Endodermal cell (in vitro differentiated cells): ENCODE measurements around the gene NUPR1. TPM values are rescaled to one million over a fixed set of nuclear protein-coding genes. Genes with fewer than 3 reads are reported as not detected.
A peak's percentile ranks its signal among the peaks of the same experiment; 100 is the strongest.
"Not testable (repeated sequence)": the region's sequence is repeated elsewhere in the genome, so short reads cannot be mapped to it uniquely, and the experiment has no call there.

Experiments
- DNase-seq: peaks from one replicate; pipeline ENCODE4 v3.0.0-alpha.2; 2017
- H3K27ac ChIP-seq: 2 replicates; pipeline ENCODE4 v1.5.1; 2013; ENCODE audit warnings: mild to moderate bottlenecking, low read depth, low read length, moderate library complexity
- H3K27me3 ChIP-seq: 2 replicates; pipeline ENCODE4 v1.6.1; 2013; ENCODE audit warnings: mild to moderate bottlenecking, low read length, moderate library complexity; ENCODE audit not compliant: insufficient read depth, control insufficient read depth, poor library complexity, severe bottlenecking
- H3K36me3 ChIP-seq: 2 replicates; pipeline ENCODE4 v1.7.0; 2013; ENCODE audit warnings: mild to moderate bottlenecking, low read length, moderate library complexity; ENCODE audit not compliant: control insufficient read depth, insufficient read depth
- H3K4me1 ChIP-seq: one replicate; pipeline ENCODE4 v1.7.0; 2013; ENCODE audit warnings: low read length; ENCODE audit not compliant: control insufficient read depth, insufficient read depth
- H3K4me3 ChIP-seq: 2 replicates; pipeline ENCODE4 v1.5.1; 2013; ENCODE audit warnings: mild to moderate bottlenecking, low read length, moderate library complexity
- H3K9ac ChIP-seq: 2 replicates; pipeline ENCODE4 v1.6.1; 2013; ENCODE audit warnings: mild to moderate bottlenecking, low read length, moderate library complexity; ENCODE audit not compliant: poor library complexity, severe bottlenecking; ENCODE audit errors: extremely low read depth
- H3K9me3 ChIP-seq: 2 replicates; pipeline ENCODE4 v1.6.1; 2013; ENCODE audit warnings: mild to moderate bottlenecking, low read length, moderate library complexity; ENCODE audit not compliant: control insufficient read depth
- H3K27ac Mint-ChIP-seq: 2 replicates; pipeline ENCODE4 v1.8.0; 2020; ENCODE audit warnings: mixed read lengths
- H3K27me3 Mint-ChIP-seq: 2 replicates; pipeline ENCODE4 v1.8.0; 2021; ENCODE audit warnings: mild to moderate bottlenecking, mixed read lengths; ENCODE audit not compliant: insufficient read depth
- H3K36me3 Mint-ChIP-seq: 2 replicates; pipeline ENCODE4 v1.8.0; 2020; ENCODE audit warnings: low read depth, mixed read lengths
- H3K4me1 Mint-ChIP-seq: 2 replicates; pipeline ENCODE4 v1.8.0; 2020; ENCODE audit warnings: mixed read lengths
- H3K4me3 Mint-ChIP-seq: 2 replicates; pipeline ENCODE4 v1.8.0; 2020; ENCODE audit warnings: mild to moderate bottlenecking, moderate library complexity, mixed read lengths
- H3K9me3 Mint-ChIP-seq: 2 replicates; pipeline ENCODE4 v1.8.0; 2020; ENCODE audit warnings: mild to moderate bottlenecking, mixed read lengths
- WGBS, 2 experiments: methylation state at CpG; one replicate each; pipeline versions ENCODE4 v1.1.5 to v1.1.7; 2013; ENCODE audit warnings: missing lambda C conversion rate in 2 of 2, mixed read lengths in 1 of 2; ENCODE audit not compliant: insufficient coverage in 1 of 2, insufficient read length in 1 of 2; 5-methylcytosine and 5-hydroxymethylcytosine counted together
- total RNA-seq, 2 donors: library from RNA; stranded (reverse); fragmentation: NEBNext Ultra II Directional in 1 of 2; extraction: Animal tissue kit (Norgen Biotek cat#: 25700) in 1 of 2; gene quantifications; 2 replicates in 1 of 2; 3 replicates in 1 of 2; pipeline ENCODE4 v1.2.1, GENCODE V29; 2021
- TF ChIP-seq, protein P1 (sequence below): fragments of 200-600 bp; sonication (generic); conservative IDR thresholded peaks from 2 replicates; pipeline ENCODE4 v1.5.0; 2021; ENCODE audit warnings: antibody characterized with exemption, mild to moderate bottlenecking

Gene NUPR1
- total RNA-seq, 2 donors from 2014 or later, result not detected

DNA sequence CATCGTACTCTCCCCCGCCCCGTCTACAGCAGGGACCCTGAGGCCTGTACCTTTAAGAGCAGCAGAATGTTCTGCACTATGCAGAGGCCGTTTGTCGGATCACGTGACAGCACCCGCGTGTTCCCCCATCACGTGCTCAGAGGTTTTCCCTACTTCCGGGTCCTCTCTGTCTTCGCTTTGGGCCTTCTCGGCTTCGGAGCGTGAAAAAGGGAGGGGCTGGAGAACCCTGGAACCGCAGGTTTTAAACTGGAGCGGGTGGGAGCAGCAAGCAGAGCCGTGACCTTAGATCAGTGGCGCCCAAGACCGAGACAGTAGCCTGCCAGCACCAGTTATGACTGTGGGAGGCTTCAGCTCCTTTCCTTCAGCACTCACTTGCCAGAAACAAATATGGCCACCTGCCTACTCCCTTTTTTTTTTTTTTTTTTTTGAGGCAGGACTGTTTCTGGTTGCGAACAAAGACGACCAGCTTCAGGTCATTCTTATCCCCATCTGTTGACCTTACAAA lies 46.8 kb downstream of the NUPR1 start, which contains the start of gene CLN3:
Gene CLN3 (minus strand): TSS at position 105 of the 505 bp plus-strand sequence. CDS start 315 bp downstream, outside the sequence.
- H3K9me3 ChIP-seq, result no peaks in the 10 kb centered on the region
- peak within 1 kb of the TSS; percentile 93 for H3K4me3 ChIP-seq
- H3K4me3 Mint-ChIP-seq, result peak within 1 kb of the TSS; percentile 93
- peak within 1 kb of the TSS; percentile 93 for H3K27ac ChIP-seq
- no peaks in the 10 kb centered on the region for H3K27me3 ChIP-seq
- DNase-seq, result peak; percentile 96
- H3K36me3 ChIP-seq, result no peaks in the 10 kb centered on the region
- no peaks in the 10 kb centered on the region for H3K4me1 Mint-ChIP-seq
- peak within 1 kb of the TSS; percentile 100 for H3K27ac Mint-ChIP-seq
- H3K4me1 ChIP-seq, result no peaks in the 10 kb centered on the region
- TF ChIP-seq, protein P1, sequence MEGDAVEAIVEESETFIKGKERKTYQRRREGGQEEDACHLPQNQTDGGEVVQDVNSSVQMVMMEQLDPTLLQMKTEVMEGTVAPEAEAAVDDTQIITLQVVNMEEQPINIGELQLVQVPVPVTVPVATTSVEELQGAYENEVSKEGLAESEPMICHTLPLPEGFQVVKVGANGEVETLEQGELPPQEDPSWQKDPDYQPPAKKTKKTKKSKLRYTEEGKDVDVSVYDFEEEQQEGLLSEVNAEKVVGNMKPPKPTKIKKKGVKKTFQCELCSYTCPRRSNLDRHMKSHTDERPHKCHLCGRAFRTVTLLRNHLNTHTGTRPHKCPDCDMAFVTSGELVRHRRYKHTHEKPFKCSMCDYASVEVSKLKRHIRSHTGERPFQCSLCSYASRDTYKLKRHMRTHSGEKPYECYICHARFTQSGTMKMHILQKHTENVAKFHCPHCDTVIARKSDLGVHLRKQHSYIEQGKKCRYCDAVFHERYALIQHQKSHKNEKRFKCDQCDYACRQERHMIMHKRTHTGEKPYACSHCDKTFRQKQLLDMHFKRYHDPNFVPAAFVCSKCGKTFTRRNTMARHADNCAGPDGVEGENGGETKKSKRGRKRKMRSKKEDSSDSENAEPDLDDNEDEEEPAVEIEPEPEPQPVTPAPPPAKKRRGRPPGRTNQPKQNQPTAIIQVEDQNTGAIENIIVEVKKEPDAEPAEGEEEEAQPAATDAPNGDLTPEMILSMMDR, result no peak
- H3K36me3 Mint-ChIP-seq, result peaks cover 17% of the 10 kb centered on the region
- WGBS, 2 experiments, result 0% methylated on average over 8 to 21 of the region's 21 CpGs
- H3K9ac ChIP-seq, result peak within 1 kb of the TSS; percentile 97
- H3K27me3 Mint-ChIP-seq, result peaks cover 4% of the 10 kb centered on the region
- H3K9me3 Mint-ChIP-seq, result no peaks in the 10 kb centered on the region

DNA sequence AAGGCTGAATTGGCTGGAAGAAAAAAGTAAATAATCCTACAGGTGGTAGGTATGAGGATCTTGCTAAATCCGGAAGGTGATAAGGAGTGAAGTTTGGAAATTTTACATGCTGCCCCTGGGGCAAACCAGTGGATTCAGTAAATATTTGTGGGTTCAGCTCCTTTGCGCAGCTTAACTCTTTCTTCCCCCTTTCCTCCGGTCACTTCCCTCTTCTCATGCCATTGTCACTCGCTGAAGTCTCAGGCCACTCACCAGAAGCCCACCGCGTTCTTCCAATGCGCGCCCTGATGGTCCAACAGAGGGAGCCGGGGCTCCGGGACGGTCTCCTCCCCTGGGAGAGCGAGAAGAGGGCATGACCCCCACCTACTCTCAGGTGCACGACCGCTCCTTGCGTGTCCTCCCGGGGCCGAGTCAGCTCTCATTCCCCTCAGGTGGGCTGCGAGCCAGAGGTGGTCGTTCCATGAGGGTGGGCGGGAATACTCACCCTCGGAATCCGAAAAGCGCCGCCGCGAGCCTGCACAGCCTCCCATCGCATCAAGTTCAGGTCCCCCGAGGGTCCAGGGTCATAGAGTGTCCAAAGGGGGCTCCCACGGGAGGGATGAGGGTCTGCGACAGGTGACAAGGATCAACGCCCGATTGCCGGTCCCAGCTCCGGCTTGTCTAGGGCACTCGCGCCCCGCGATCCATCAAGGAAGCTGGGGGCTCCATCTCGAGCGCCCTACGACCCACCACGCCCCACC lies 47.4 kb downstream of the NUPR1 start:
- TF ChIP-seq, protein P1, result peak; percentile 48
- Mint-ChIP-seq H3K9me3 (no peaks in the 10 kb centered on the region), H3K4me1 (no peaks in the 10 kb centered on the region), H3K27me3 (peaks cover 4% of the 10 kb centered on the region), H3K27ac (peak overlapping the region; percentile 100), H3K36me3 (peaks cover 20% of the 10 kb centered on the region), H3K4me3 (peak overlapping the region; percentile 93)
- Histone ChIP-seq H3K9me3 (no peaks in the 10 kb centered on the region), H3K36me3 (no peaks in the 10 kb centered on the region), H3K9ac (peak overlapping the region; percentile 97), H3K27ac (no peak overlapping the region), H3K27me3 (no peaks in the 10 kb centered on the region), H3K4me1 (no peaks in the 10 kb centered on the region), H3K4me3 (peak overlapping the region; percentile 93)
- 0% methylated on average over 14 to 42 of the region's 42 CpGs for WGBS, 2 experiments
- DNase-seq, result peak; percentile 78

DNA sequence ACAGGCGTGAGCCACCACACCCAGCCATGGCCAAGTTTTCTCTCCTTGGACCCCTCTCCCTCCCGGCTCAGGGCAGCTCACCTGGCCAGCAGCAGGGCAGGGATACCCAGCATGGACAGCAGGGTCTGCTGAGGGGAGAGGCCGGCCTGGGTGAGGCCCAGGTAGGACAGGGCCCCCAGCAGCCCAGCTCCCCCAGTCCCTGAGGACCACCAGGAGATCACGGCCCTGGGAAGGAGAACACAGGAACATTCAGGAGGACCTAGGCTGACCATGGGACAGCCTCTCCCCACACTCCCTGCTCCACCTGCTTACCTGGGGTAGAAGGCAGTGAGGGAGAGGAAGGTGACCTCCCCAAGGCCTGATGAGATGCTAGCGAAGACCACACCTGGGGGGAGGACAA lies 52.5 kb downstream of the NUPR1 start:
- 87 to 93% methylated on average over 3 to 5 of the region's 5 CpGs for WGBS, 2 experiments
- Mint-ChIP-seq H3K36me3 (peaks cover 30% of the 10 kb centered on the region), H3K4me1 (no peaks in the 10 kb centered on the region), H3K27me3 (no peaks in the 10 kb centered on the region), H3K9me3 (no peaks in the 10 kb centered on the region), H3K4me3 (no peak overlapping the region), H3K27ac (no peak overlapping the region)
- Histone ChIP-seq H3K9me3 (no peaks in the 10 kb centered on the region), H3K4me3 (no peak overlapping the region), H3K4me1 (no peaks in the 10 kb centered on the region), H3K27ac (no peak overlapping the region), H3K36me3 (peaks cover 6% of the 10 kb centered on the region), H3K27me3 (no peaks in the 10 kb centered on the region), H3K9ac (no peak overlapping the region)
- TF ChIP-seq, protein P1, result no peak
- no peak for DNase-seq

DNA sequence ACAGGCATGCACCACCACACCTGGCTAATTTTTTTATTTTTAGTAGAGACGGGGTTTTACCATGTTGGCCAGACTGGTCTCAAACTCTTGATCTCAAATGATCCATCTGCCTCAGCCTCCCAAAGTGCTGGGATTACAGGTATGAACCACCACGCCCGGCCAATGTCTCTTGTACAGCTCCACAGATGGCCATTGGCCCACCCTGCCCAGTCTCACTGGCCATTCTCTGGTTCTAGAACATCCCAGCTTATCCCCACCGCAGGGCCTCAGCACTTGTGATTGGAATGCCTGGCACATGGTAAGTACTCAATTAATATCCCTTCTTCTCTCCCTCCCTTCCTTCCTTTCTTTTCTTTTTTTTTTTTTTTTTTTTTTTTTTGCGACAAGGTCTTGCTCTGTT lies 55.4 kb downstream of the NUPR1 start:
- DNase-seq, H3K4me1 Mint-ChIP-seq, H3K4me1 ChIP-seq, H3K9ac ChIP-seq, H3K27ac Mint-ChIP-seq, H3K27me3 ChIP-seq, H3K27ac ChIP-seq, H3K4me3 Mint-ChIP-seq, H3K9me3 Mint-ChIP-seq, H3K27me3 Mint-ChIP-seq, H3K4me3 ChIP-seq, H3K9me3 ChIP-seq: not testable (repeated sequence)
- peaks cover 13% of the 10 kb centered on the region for H3K36me3 ChIP-seq
- WGBS, 2 experiments, result 92 to 96% methylated on average over 5 of the region's 5 CpGs
- peaks cover 24% of the 10 kb centered on the region for H3K36me3 Mint-ChIP-seq
